Renal cortex interstitium (tissue), 11 donors: ENCODE data around the gene IKBIP. TPM values are rescaled to one million over a fixed set of nuclear protein-coding genes. Genes with fewer than 3 reads are reported as not detected.
A peak's percentile ranks its signal among the peaks of the same experiment; 100 is the strongest.
"Not testable (repeated sequence)": the region's sequence is repeated elsewhere in the genome, so short reads cannot be mapped to it uniquely, and the experiment has no call there.

Source experiments
- DNase-seq, 11 donors: peaks; one replicate each; pipeline ENCODE4 v3.0.0-alpha.2; 2013; ENCODE audit warnings: low read depth in 9 of 11, low spot score in 4 of 11; ENCODE audit errors: extremely low read depth in 1 of 11
- polyA plus RNA-seq, 3 donors: library from polyadenylated mRNA; unstranded; fragments of 120-200 nt; gene quantifications; one replicate each; pipeline ENCODE4 v1.2.1, GENCODE V29; 2013; ENCODE audit not compliant: insufficient read length in 3 of 3

Gene IKBIP
- polyA plus RNA-seq, 3 donors: 20.6 to 31.5 (median 26.1) TPM

GRCh38 chr12:98593351-98594049 is 51.1 kb downstream of the IKBIP start, which contains the start of gene SLC25A3:
SLC25A3 (plus strand) TSS chr12:98593686; CDS start chr12:98593979, 293 bp downstream.
- peak; percentile 91 to 97 (median 96) for DNase-seq

DNA sequence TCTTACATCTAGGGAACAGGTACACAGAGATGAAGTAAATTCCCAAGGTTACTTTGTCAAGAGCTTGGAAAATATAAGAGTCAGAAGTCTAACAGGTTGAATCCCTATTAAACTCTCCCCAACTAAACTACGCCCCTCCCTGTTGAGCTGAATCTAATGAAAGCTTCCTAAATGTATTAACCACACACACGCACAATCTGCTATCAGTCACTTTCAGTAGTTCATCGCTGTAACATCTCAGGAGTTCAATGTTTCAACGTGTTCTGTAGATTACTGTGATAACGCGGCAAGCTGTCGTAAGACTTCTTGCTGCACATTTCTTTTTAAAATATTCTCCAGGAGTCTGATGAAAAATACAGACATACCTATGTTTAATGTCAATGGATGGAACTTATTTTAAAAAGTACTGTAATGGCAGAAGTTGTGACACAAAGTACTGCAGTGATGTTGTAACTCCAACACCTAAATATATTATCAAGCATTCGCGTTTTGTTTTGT is 51.7 kb downstream of the IKBIP start:
- no peak for DNase-seq

DNA sequence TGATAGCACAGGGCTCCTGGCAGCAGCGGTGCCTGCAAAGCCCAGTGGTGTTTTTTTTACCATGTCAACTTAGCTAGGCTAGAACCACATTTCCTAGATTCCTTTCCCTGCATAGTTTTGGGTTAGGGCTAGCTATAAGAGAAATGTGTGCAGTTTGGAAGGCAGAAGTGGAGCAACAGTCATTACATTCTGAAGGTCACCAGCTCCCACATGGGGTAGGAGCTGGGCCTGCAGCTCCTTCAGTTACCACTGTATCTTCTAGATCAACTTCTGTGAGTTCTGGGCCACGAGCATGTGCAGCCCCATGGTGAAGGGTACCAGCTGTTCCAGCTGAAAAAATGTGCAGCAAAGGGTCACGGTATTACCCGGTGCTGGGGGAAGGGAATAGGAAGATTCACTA is 53.4 kb downstream of the IKBIP start:
- DNase-seq: no peak

DNA sequence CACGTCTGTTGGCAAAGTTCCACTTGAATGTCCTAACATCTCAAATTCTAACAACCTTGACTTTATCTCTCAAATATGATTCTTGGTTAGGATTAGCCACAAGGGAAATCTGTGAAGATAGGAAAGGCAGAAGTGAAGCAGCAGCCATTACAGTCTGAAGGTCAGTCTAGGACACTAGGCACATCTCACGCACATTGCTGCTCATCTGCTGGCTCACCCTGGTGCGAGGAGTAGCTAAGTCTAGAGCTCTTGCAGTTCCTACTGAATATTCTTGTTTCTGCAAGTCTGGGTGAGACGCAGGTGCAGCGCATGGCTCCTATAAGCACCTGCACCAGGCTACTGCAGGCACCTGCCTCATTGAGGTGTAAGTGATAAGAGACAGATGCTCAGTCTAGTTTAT is 57.5 kb downstream of the IKBIP start:
- no peak for DNase-seq

- no peak for DNase-seq
Measured at GRCh38 chr12:98582093-98582492, 62.5 kb downstream of the IKBIP start.

- DNase-seq: no peak
Measured at GRCh38 chr12:98581101-98581500, 63.5 kb downstream of the IKBIP start.

GRCh38 chr12:98580695-98581094 is 63.9 kb downstream of the IKBIP start:
- DNase-seq: no peak

DNA sequence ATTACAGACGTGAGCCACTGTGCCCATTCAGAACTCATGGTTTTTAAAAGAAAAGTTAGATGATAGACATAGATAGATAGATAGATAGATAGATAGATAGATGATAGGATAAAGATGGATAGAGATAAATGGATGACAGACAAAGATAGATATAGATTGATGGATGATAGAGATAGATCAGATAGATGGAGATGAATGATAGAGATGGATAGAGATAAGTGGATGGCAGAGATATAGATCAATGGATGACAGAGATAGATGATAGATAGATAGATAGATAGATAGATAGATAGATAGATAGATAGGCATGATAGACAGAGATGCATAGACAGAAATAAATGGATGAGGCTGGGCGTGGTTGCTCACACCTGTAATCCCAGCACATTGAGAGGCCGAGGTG is 64.8 kb downstream of the IKBIP start:
- no peak for DNase-seq

DNA sequence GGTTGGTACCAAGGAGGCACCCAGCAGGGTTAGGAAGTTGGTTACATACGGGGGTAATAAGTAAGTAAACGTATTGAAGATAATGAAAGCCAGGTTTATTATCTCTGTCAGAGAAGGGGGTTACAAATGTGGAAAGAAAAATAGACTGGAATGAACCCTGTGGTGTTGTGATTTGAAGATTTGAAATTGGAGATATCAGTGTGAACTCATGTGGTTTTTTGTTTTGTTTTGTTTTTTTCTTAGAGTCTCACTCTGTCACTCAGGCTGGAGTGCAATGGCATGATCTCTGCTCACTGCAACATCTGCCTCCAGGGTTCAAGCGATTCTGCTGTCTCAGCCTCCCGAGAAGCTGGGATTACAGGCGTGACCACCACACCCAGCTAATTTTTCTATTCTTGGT is 65.2 kb downstream of the IKBIP start:
- DNase-seq: no peak

GRCh38 chr12:98578821-98579220 is 65.8 kb downstream of the IKBIP start:
- no peak for DNase-seq

DNA sequence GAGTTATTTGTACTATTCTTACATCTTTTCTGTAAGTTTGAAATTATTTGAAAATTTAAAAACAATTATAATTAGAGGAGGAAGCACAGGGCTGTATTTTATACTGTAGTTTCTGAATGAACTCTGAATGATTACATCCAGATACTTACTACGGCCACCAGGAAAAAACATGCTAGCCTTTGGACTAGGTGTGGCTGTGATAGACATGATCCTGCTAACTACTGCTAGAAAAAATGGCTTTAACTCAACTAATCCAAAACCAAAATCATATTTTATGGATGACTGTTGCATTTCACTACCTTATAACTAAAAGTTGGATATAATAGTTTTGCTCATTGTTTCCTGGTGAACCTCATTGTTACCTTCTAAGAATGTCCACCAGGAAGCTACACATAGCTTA is 66.2 kb downstream of the IKBIP start:
- no peak for DNase-seq

- not testable (repeated sequence) for DNase-seq
Measured at GRCh38 chr12:98576795-98577194, 67.8 kb downstream of the IKBIP start.

- DNase-seq: no peak
Measured at GRCh38 chr12:98575013-98575412, 69.6 kb downstream of the IKBIP start.

Other genes with a start within 250 kb of the IKBIP start
- gene TMPO, start 129.2 kb downstream of the IKBIP start, polyA plus RNA-seq: 100 to 1,000 TPM; 178 to 232 (median 206) TPM
- gene SLC25A3, start 51.1 kb downstream of the IKBIP start, polyA plus RNA-seq: 100 to 1,000 TPM; 575 to 775 (median 658) TPM
- gene APAF1, start 502 bp upstream of the IKBIP start, polyA plus RNA-seq: 10 to 100 TPM; 32.4 to 40.5 (median 32.6) TPM